ENCODE results near the gene LY86.

The LY86 gene

GRCh38 chr6:6620766-6621425, 32.4 kb downstream of the LY86 start:
- no peak overlapping the region for H3K4me3 ChIP-seq (ENCODE audit: low read depth, low read length)

- no peak overlapping the region for H3K4me3 ChIP-seq (ENCODE audit: low read depth, low read length)
Measured at GRCh38 chr6:6622501-6622900, 34.0 kb downstream of the LY86 start.

- no peak overlapping the region for H3K4me3 ChIP-seq (ENCODE audit: low read depth, low read length)
Measured at GRCh38 chr6:6623553-6623952, 35.0 kb downstream of the LY86 start.

GRCh38 chr6:6624269-6624990, 35.9 kb downstream of the LY86 start:
- H3K4me3 ChIP-seq (ENCODE audit: low read depth, low read length) = no peak overlapping the region

- H3K4me3 ChIP-seq (ENCODE audit: low read depth, low read length) = no peak overlapping the region
Measured at GRCh38 chr6:6626187-6626586, 37.7 kb downstream of the LY86 start.

- H3K4me3 ChIP-seq (ENCODE audit: low read depth, low read length) = no peak overlapping the region
Measured at GRCh38 chr6:6629402-6629801, 40.9 kb downstream of the LY86 start.

- no peak overlapping the region for H3K4me3 ChIP-seq (ENCODE audit: low read depth, low read length)
Measured at GRCh38 chr6:6631053-6631452, 42.5 kb downstream of the LY86 start.

- H3K4me3 ChIP-seq (ENCODE audit: low read depth, low read length) = no peak overlapping the region
Measured at GRCh38 chr6:6631534-6632276, 43.2 kb downstream of the LY86 start.

GRCh38 chr6:6633898-6634734, 45.6 kb downstream of the LY86 start:
- H3K4me3 ChIP-seq (ENCODE audit: low read depth, low read length) = no peak overlapping the region

- H3K4me3 ChIP-seq (ENCODE audit: low read depth, low read length) = no peak overlapping the region
Measured at GRCh38 chr6:6634735-6635075, 46.2 kb downstream of the LY86 start.

GRCh38 chr6:6635291-6635690, 46.8 kb downstream of the LY86 start:
- H3K4me3 ChIP-seq (ENCODE audit: low read depth, low read length) = no peak overlapping the region

GRCh38 chr6:6635869-6636268, 47.3 kb downstream of the LY86 start:
- no peak overlapping the region for H3K4me3 ChIP-seq (ENCODE audit: low read depth, low read length)

- H3K4me3 ChIP-seq (ENCODE audit: low read depth, low read length) = no peak overlapping the region
Measured at GRCh38 chr6:6639572-6639971, 51.1 kb downstream of the LY86 start.

GRCh38 chr6:6640926-6641325, 52.4 kb downstream of the LY86 start:
- H3K4me3 ChIP-seq (ENCODE audit: low read depth, low read length) = no peak overlapping the region

- no peak overlapping the region for H3K4me3 ChIP-seq (ENCODE audit: low read depth, low read length)
Measured at GRCh38 chr6:6643398-6643797, 54.9 kb downstream of the LY86 start.

GRCh38 chr6:6645261-6645917, 56.9 kb downstream of the LY86 start:
- no peak overlapping the region for H3K4me3 ChIP-seq (ENCODE audit: low read depth, low read length)

GRCh38 chr6:6646384-6646783, 57.9 kb downstream of the LY86 start:
- H3K4me3 ChIP-seq (ENCODE audit: low read depth, low read length) = no peak overlapping the region

GRCh38 chr6:6646859-6647258, 58.3 kb downstream of the LY86 start:
- no peak overlapping the region for H3K4me3 ChIP-seq (ENCODE audit: low read depth, low read length)

GRCh38 chr6:6648692-6649343, 60.3 kb downstream of the LY86 start:
- H3K4me3 ChIP-seq (ENCODE audit: low read depth, low read length) = no peak overlapping the region

- H3K4me3 ChIP-seq (ENCODE audit: low read depth, low read length) = no peak overlapping the region
Measured at GRCh38 chr6:6649824-6650349, 61.4 kb downstream of the LY86 start.

Data from iPS-11a (cell line).